Astrocyte of the cerebellum (primary cell): Measurements from ENCODE around the gene SPN.

ENCODE experiments used
- DNase-seq: peaks from one replicate; pipeline ENCODE4 v3.0.0-alpha.2; 2011; ENCODE audit warnings: low read depth
- H3K4me3 ChIP-seq: 2 replicates; pipeline ENCODE4 v1.5.1; 2011; ENCODE audit warnings: mild to moderate bottlenecking, low read depth, low read length, moderate library complexity
- in situ Hi-C: cut with HindIII; loops from 2 replicates; pipeline ENCODE4 v1.10.0; 2017; ENCODE audit warnings: low sequenced_read_pairs
- TF ChIP-seq, protein P1 (sequence below): IDR thresholded peaks from 2 replicates; pipeline ENCODE4 v1.5.1; 2012; ENCODE audit warnings: low read length, low read depth, moderate library complexity, mild to moderate bottlenecking; ENCODE audit errors: missing control alignments

Gene SPN

DNA sequence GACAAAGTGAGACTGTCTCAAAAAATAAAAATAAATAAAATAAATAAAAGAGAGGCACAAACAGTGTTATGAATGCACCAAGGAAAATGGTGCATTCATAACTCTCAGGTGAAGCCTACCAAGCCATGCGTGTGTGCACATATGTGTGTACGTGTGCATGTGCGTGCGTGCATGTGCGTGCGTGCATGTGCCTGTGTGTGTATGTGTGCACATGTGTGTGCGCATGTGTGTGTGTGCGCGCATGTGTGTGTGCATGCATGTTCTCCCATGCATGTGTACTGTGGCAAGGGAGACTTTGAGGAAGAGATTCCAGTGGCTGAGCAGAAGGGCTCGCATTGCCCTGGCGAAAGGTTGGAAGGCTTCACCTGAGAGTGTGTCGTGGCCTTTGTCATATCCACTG lies 4.7 kb downstream of the SPN start:
- DNase-seq = no peak
- TF ChIP-seq, protein P1, sequence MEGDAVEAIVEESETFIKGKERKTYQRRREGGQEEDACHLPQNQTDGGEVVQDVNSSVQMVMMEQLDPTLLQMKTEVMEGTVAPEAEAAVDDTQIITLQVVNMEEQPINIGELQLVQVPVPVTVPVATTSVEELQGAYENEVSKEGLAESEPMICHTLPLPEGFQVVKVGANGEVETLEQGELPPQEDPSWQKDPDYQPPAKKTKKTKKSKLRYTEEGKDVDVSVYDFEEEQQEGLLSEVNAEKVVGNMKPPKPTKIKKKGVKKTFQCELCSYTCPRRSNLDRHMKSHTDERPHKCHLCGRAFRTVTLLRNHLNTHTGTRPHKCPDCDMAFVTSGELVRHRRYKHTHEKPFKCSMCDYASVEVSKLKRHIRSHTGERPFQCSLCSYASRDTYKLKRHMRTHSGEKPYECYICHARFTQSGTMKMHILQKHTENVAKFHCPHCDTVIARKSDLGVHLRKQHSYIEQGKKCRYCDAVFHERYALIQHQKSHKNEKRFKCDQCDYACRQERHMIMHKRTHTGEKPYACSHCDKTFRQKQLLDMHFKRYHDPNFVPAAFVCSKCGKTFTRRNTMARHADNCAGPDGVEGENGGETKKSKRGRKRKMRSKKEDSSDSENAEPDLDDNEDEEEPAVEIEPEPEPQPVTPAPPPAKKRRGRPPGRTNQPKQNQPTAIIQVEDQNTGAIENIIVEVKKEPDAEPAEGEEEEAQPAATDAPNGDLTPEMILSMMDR = no peak
- no peak overlapping the region for H3K4me3 ChIP-seq
- in situ Hi-C loops = no loop called here

DNA sequence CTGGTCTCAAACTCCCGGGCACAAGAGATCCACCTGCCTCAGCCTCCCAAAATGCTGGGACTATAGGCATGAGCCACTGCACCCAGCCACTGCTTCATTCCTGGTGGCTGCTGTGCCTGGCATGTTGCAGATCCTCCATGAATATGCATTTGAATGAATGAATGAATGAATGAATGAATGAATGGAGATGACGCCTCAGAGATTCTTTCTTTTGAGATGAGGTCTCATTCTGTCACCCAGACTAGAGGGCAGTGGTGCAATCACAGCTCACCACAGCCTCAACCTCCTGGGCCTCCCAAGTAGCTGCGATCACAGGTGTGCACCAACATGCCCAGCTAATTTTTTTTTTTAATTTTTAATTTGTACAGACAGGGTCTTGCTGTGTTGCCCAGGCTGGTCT lies 5.2 kb downstream of the SPN start:
- TF ChIP-seq, protein P1 = no peak
- no peak for DNase-seq
- H3K4me3 ChIP-seq = no peak overlapping the region
- in situ Hi-C loops = no loop called here

DNA sequence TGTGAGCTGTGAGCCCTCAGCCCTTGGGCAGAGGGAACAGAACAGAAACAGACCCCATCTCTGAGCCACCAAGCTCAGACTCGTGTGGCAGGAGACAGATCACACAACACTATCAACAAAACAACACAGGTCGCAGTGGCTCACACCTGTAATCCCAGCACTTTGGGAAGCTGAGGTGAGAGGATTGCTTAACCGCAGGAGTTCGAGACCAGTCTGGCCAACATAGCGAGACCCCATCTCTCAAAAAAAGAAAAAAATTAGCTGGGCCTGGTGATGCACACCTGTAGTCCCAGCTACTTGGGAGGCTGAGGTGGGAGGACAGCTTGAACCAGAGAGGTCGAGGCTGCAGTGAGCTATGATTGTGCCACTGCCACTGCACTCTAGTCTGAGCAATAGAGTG lies 10.5 kb downstream of the SPN start:
- no peak for DNase-seq
- TF ChIP-seq, protein P1 = no peak
- in situ Hi-C loops = no loop called here
- H3K4me3 ChIP-seq = no peak overlapping the region

DNA sequence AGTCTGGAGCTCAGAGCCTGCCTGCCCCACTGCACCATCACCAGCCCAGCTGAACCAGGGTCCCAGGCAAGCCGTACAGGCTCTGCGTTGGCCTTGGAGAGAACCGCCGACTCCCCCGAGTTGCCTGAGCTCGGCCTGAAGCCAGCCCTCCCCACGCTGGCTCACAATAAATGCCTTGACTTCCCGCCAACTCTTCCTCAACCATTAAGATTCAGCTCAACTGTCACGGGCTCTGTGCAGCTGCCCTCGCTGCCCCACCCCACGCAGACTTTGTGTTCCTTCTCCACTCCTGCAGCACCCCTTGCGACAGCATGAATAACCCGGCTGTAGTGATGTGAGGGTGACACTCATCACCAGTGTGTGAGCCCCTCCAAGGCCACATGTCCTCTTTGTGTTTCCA lies 11.1 kb downstream of the SPN start:
- no peak overlapping the region for H3K4me3 ChIP-seq
- TF ChIP-seq, protein P1 = no peak
- peak; percentile 22 for DNase-seq
- in situ Hi-C loops = no loop called here

DNA sequence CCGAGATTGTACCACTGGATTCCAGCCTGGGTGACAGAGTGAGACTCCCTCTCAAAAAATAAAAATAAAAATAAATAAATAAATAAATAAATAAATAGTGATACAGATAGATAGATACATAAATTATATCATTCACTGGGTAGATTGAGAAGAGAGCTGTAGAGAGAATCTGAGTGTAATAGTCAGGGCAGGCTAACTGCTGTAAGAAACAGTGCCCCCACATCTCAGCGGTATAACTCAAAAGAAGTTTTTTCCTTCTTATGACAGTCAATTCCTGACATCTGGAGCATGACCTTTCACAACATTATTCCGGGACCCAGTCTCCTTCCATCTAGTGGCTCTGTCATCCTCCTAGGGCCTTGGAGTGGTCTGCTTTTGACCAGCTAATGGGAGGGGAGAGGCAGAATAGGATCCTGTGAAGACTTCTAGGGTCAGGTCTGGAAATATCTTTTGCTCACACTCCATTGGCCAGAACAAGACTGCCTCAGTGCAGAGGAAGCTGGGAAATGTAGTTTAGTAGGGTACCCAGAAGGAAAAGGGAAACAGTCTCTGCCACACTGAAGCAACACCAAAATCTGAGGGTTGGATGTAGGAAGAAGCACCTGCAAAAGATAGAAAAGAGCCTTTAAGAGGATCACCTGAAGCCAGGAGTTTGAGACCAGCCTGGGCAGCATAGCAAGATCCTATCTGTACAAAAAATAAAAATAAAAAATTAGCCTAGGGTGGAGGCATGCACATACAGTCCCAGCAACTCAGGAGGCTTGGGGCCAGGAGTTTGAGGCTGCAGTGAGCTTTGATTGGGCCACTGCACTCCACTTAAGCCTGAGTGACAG lies 13.0 kb downstream of the SPN start:
- TF ChIP-seq, protein P1 = no peak
- in situ Hi-C loops = no loop called here
- no peak for DNase-seq
- no peak overlapping the region for H3K4me3 ChIP-seq

DNA sequence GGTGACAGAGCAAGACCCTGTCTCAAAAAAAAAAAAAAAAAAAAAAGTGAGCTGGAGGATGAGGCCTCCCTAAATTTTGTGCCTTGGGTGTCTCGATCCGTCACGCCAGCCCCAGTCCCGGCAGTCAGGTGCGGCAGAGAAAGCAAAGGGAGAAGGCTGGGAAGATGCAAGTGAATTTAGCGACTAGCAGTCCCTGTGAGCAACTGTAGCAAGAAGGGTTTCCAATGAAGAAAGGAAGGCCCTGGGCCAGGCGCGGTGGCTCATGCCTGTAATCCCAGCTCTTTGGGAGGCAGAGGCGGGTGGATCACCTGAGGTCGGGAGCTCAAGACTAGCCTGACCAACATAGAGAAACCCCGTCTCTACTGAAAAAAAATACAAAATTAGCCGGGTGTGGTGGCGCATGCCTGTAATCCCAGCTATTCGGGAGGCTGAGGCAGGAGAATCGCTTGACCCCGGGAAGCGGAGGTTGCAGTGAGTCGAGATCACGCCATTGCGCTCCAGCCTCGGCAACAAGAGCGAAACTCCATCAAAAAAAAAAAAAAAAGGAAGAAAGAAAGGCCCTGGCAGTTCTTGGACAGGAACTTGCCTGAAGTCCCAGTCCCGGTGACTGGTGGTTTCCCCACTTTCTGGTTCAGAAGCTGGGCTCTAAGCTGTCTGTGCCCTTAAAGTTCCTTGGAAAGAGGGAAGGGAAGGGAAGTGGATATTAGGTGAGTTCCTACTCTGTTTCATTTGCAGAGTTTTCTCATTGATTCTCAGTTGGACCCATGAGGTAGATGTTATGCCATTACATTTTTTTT lies 14.1 kb downstream of the SPN start:
- no peak for DNase-seq
- in situ Hi-C loops = no loop called here
- H3K4me3 ChIP-seq = no peak overlapping the region
- TF ChIP-seq, protein P1 = no peak
